GM18907 (cell line): Measurements from ENCODE around the gene CCDC192.

Source experiments
- ATAC-seq: cut with Tn5 transposase; IDR thresholded peaks from one replicate; pipeline ENCODE4 v1.9.1; 2021; ENCODE audit warnings: mild to moderate bottlenecking, moderate library complexity; ENCODE audit not compliant: unreplicated experiment

CCDC192 gene

GRCh38 chr5:127970081-127970480, 266.9 kb downstream of the CCDC192 start:
- ATAC-seq, result no peak

GRCh38 chr5:127970854-127971425, 267.7 kb downstream of the CCDC192 start:
- no peak for ATAC-seq

DNA sequence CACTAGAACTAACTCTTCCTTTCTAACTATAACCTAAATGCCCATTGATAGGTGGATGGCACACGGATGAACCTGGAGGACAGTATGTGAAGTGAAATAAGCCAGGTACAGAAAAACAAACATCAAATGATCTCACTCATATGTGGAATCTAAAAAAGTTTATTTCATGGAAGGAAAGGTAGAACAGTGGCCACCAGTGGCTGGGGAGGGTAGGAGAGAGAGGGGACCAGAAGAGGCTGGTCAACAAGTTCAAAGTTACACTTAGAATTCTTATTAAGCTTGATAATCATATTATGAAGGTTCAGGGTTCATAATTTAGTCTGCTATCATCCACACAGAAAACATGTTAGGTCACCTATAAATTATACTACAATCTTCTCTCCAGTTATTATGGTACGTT, 272.8 kb downstream of the CCDC192 start:
- ATAC-seq, result no peak

DNA sequence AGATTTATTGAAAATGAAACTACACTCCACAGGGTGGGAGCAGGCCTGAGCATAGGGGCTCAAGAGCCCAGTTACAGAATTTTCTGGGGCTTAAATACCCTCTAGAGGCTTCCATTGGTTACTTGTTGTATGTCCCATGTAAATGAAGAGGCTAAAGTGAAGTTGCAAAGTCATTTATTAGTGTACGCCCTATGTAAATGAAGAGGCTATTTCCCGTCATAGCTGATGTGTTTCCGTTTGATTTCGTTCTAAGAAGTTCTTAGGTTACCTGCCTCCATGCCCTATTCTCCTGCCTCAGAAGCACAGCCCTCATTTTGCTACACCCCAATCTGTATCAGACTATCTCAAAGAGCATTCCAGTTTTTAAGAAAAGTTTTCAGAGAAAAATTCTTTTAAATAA, 273.3 kb downstream of the CCDC192 start:
- ATAC-seq, result no peak

GRCh38 chr5:127976991-127977717, 274.0 kb downstream of the CCDC192 start:
- ATAC-seq, result no peak

- ATAC-seq, result no peak
These were observed 275.6 kb downstream of the CCDC192 start for GRCh38 chr5:127978738-127979300.

DNA sequence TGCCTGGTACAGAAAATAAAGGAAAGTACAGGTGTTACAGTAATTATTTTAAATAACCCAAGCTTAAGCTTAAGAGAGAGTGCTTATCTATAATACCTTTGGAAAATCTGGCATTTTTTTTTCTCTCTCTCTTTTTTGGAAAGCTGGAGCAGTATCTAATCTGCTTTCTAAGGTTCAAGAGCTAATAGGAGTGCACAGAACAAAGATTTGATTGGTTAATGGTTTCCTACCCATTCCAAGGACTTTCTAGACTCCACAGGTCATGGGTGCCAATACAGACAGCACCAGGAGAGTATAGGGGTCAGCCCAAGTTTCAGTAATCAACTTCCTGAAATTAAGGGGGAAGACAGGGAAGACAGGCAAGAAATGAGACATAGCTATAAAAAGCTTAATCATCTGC, 276.3 kb downstream of the CCDC192 start:
- ATAC-seq, result no peak

DNA sequence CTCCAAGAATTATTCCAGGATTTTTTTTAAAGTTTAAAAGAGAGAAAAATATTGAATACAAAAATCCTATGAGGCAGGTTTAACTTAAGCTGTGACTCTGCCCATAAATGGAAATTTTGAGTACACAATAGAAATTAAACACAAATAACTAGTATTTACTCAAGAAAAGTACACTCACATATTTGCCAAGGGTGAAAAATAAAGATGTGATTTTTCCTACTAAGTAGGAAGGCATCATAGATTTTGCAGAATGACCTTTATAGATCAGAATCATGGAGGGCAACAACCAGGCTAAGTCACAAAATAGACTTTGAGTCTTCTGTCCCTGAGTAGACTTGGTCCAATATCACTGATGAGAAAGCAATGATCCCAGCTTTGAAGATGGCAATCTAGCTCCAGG, 277.7 kb downstream of the CCDC192 start:
- no peak for ATAC-seq

- ATAC-seq, result no peak
These were observed 278.3 kb downstream of the CCDC192 start for GRCh38 chr5:127981498-127981897.

- ATAC-seq, result no peak
These were observed 282.7 kb downstream of the CCDC192 start for GRCh38 chr5:127985811-127986325.

- ATAC-seq, result no peak
These were observed 284.4 kb downstream of the CCDC192 start for GRCh38 chr5:127987354-127988145.

DNA sequence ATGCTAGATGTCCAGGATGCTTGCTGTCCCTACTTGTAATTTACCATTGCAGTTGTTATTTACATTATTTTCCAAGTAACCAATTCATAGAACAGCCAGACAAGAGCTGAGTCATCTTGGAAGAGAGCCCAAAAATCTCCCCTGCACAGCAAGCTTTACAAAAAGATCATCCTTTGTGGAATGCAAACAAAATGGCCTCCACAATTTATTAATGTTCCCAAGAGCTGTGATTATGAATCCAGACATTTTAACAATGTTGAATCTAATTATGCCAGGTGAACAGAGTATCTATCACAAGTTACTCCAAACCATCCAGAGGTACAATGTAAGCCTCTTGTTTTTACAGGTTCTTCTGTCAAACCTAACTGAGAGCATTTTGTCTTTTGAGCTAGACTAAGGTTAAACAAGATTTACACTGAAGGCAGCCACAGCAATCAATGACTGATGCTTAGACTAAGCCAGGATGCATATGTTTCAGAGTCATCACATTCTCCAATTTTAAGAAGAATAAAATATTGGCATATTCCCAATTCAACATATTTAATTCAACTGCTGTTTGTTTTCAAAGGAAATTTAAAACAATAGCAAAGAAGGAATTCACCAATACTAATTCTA, 285.1 kb downstream of the CCDC192 start:
- no peak for ATAC-seq
